ENCODE results near the gene HDAC11. TPM values are rescaled to one million over a fixed set of nuclear protein-coding genes. Genes with fewer than 3 reads are reported as not detected.

HDAC11 gene
- total RNA-seq, 2 donors from 2014 or later: 6.2 to 8.0 TPM

GRCh38 chr3:13544293-13544831 is 64.3 kb downstream of the HDAC11 start:
- Mint-ChIP-seq H3K4me1 (ENCODE audit: low read depth) (peaks cover 27% of the 10 kb centered on the region), H3K9me3 (peaks cover 1 to 4% of the 10 kb centered on the region in 2 donors), H3K36me3 (ENCODE audit: insufficient read depth in 2 of 2) (peaks cover 2 to 4% of the 10 kb centered on the region in 2 donors), H3K27me3 (ENCODE audit: low read depth) (peaks cover 34% of the 10 kb centered on the region), H3K4me3 (peak overlapping the region; percentile 1 to 52), H3K27ac (no peak overlapping the region)
- DNase-seq: peak; percentile 66 to 84
- peak; percentile 88 to 95 for ATAC-seq (replicated peaks in 1 of 2)

- Mint-ChIP-seq H3K4me1 (ENCODE audit: low read depth) (peaks cover 33% of the 10 kb centered on the region), H3K4me3 (peak overlapping the region; percentile 1 to 52), H3K27me3 (ENCODE audit: low read depth) (peaks cover 42% of the 10 kb centered on the region), H3K27ac (no peak overlapping the region), H3K9me3 (peaks cover 1 to 4% of the 10 kb centered on the region in 2 donors), H3K36me3 (ENCODE audit: insufficient read depth in 2 of 2) (peaks cover 4% of the 10 kb centered on the region in 2 donors)
- DNase-seq (no peak), ATAC-seq (replicated peaks in 1 of 2) (no peak)
Measured at GRCh38 chr3:13544951-13545651, 65.0 kb downstream of the HDAC11 start.

- DNase-seq (no peak), ATAC-seq (replicated peaks in 1 of 2) (no peak)
- no peak overlapping the region for H3K4me3 Mint-ChIP-seq
- H3K4me1 Mint-ChIP-seq (ENCODE audit: low read depth): peaks cover 33% of the 10 kb centered on the region
- H3K36me3 Mint-ChIP-seq (ENCODE audit: insufficient read depth in 2 of 2): peaks cover 2% of the 10 kb centered on the region in 2 donors
- H3K27me3 Mint-ChIP-seq (ENCODE audit: low read depth): peaks cover 46% of the 10 kb centered on the region
- peaks cover 0 to 2% of the 10 kb centered on the region in 2 donors for H3K9me3 Mint-ChIP-seq
- H3K27ac Mint-ChIP-seq: no peak overlapping the region
Measured at GRCh38 chr3:13545952-13546454, 65.9 kb downstream of the HDAC11 start.

- no peak overlapping the region for H3K27ac Mint-ChIP-seq
- H3K27me3 Mint-ChIP-seq (ENCODE audit: low read depth): peaks cover 48% of the 10 kb centered on the region
- no peak overlapping the region for H3K4me3 Mint-ChIP-seq
- H3K4me1 Mint-ChIP-seq (ENCODE audit: low read depth): peaks cover 33% of the 10 kb centered on the region
- ATAC-seq (replicated peaks in 1 of 2) (no peak), DNase-seq (no peak)
- H3K9me3 Mint-ChIP-seq: peaks cover 0 to 2% of the 10 kb centered on the region in 2 donors
- peaks cover 2% of the 10 kb centered on the region in 2 donors for H3K36me3 Mint-ChIP-seq (ENCODE audit: insufficient read depth in 2 of 2)
Measured at GRCh38 chr3:13546667-13547171, 66.6 kb downstream of the HDAC11 start.

- no peak for ATAC-seq (replicated peaks in 1 of 2)
- peak overlapping the region; percentile 9 to 71 for H3K4me3 Mint-ChIP-seq
- peaks cover 0 to 2% of the 10 kb centered on the region in 2 donors for H3K9me3 Mint-ChIP-seq
- no peak for DNase-seq
- peaks cover 33% of the 10 kb centered on the region for H3K4me1 Mint-ChIP-seq (ENCODE audit: low read depth)
- H3K36me3 Mint-ChIP-seq (ENCODE audit: insufficient read depth in 2 of 2): peaks cover 0 to 2% of the 10 kb centered on the region in 2 donors
- H3K27me3 Mint-ChIP-seq (ENCODE audit: low read depth): peaks cover 59% of the 10 kb centered on the region
- H3K27ac Mint-ChIP-seq: no peak overlapping the region
Measured at GRCh38 chr3:13547591-13548371, 67.7 kb downstream of the HDAC11 start.

- peaks cover 34% of the 10 kb centered on the region for H3K4me1 Mint-ChIP-seq (ENCODE audit: low read depth)
- peak within 1 kb of the TSS; percentile 54 to 76 for H3K4me3 Mint-ChIP-seq
- DNase-seq (peak; percentile 33 to 35), ATAC-seq (replicated peaks in 1 of 2) (peak; percentile 18 to 40)
- peaks cover 56% of the 10 kb centered on the region for H3K27me3 Mint-ChIP-seq (ENCODE audit: low read depth)
- H3K36me3 Mint-ChIP-seq (ENCODE audit: insufficient read depth in 2 of 2): peaks cover 0 to 2% of the 10 kb centered on the region in 2 donors
- no peaks in the 10 kb centered on the region for H3K9me3 Mint-ChIP-seq
- H3K27ac Mint-ChIP-seq: no peak within 1 kb of the TSS
Measured at GRCh38 chr3:13548696-13549622, 68.9 kb downstream of the HDAC11 start, which contains the start of gene FBLN2. TSS of gene FBLN2 (plus strand) at chr3:13549125. CDS start at chr3:13570356, 21,231 bp downstream.

- Mint-ChIP-seq H3K9me3 (no peaks in the 10 kb centered on the region), H3K36me3 (ENCODE audit: insufficient read depth in 2 of 2) (peaks cover 0 to 2% of the 10 kb centered on the region in 2 donors), H3K4me3 (peak overlapping the region; percentile 54 to 76), H3K27ac (no peak overlapping the region), H3K4me1 (ENCODE audit: low read depth) (peaks cover 30% of the 10 kb centered on the region), H3K27me3 (ENCODE audit: low read depth) (peaks cover 54% of the 10 kb centered on the region)
- peak in 1 of 2 donors; percentile 18 for DNase-seq
- ATAC-seq (replicated peaks in 1 of 2): peak; percentile 29 to 39
Measured at GRCh38 chr3:13549623-13550422, 69.7 kb downstream of the HDAC11 start.

GRCh38 chr3:13550423-13550690 is 70.3 kb downstream of the HDAC11 start:
- Mint-ChIP-seq H3K4me1 (ENCODE audit: low read depth) (peaks cover 24% of the 10 kb centered on the region), H3K27me3 (ENCODE audit: low read depth) (peaks cover 48% of the 10 kb centered on the region), H3K4me3 (no peak overlapping the region), H3K9me3 (no peaks in the 10 kb centered on the region), H3K27ac (no peak overlapping the region), H3K36me3 (ENCODE audit: insufficient read depth in 2 of 2) (peaks cover 0 to 2% of the 10 kb centered on the region in 2 donors)
- DNase-seq (no peak), ATAC-seq (replicated peaks in 1 of 2) (no peak)

- Mint-ChIP-seq H3K4me3 (no peak overlapping the region), H3K27me3 (ENCODE audit: low read depth) (peaks cover 44% of the 10 kb centered on the region)
- no peak for ATAC-seq (replicated peaks in 1 of 2)
Measured at GRCh38 chr3:13550791-13551360, 70.8 kb downstream of the HDAC11 start.

GRCh38 chr3:13552857-13553652 is 72.9 kb downstream of the HDAC11 start:
- Mint-ChIP-seq H3K27me3 (ENCODE audit: low read depth) (peaks cover 33% of the 10 kb centered on the region), H3K27ac (no peak overlapping the region), H3K4me3 (no peak overlapping the region), H3K4me1 (ENCODE audit: low read depth) (peaks cover 24% of the 10 kb centered on the region), H3K9me3 (no peaks in the 10 kb centered on the region), H3K36me3 (ENCODE audit: insufficient read depth in 2 of 2) (peaks cover 0 to 2% of the 10 kb centered on the region in 2 donors)
- DNase-seq: no peak
- no peak for ATAC-seq (replicated peaks in 1 of 2)

More at GRCh38 chr3:13550791-13551360, 70.8 kb downstream of the HDAC11 start:
- DNase-seq: no peak
- H3K9me3 Mint-ChIP-seq: no peaks in the 10 kb centered on the region
- H3K27ac Mint-ChIP-seq: no peak overlapping the region
- H3K36me3 Mint-ChIP-seq (ENCODE audit: insufficient read depth in 2 of 2): peaks cover 0 to 2% of the 10 kb centered on the region in 2 donors
- H3K4me1 Mint-ChIP-seq (ENCODE audit: low read depth): peaks cover 19% of the 10 kb centered on the region

- Mint-ChIP-seq H3K27ac (no peak overlapping the region), H3K9me3 (no peaks in the 10 kb centered on the region), H3K36me3 (ENCODE audit: insufficient read depth in 2 of 2) (peaks cover 0 to 2% of the 10 kb centered on the region in 2 donors), H3K4me3 (no peak overlapping the region), H3K27me3 (ENCODE audit: low read depth) (peaks cover 27% of the 10 kb centered on the region), H3K4me1 (ENCODE audit: low read depth) (peaks cover 19% of the 10 kb centered on the region)
- ATAC-seq (replicated peaks in 1 of 2): no peak
- DNase-seq: no peak
Measured at GRCh38 chr3:13553686-13554085, 73.6 kb downstream of the HDAC11 start.
